ENCODE data around the gene SLC24A4. TPM values are rescaled to one million over a fixed set of nuclear protein-coding genes. Genes with fewer than 3 reads are reported as not detected.
A peak's percentile ranks its signal among the peaks of the same experiment; 100 is the strongest.
"Not testable (repeated sequence)": the region's sequence is repeated elsewhere in the genome, so short reads cannot be mapped to it uniquely, and the experiment has no call there.

Gene SLC24A4
- total RNA-seq, 1 donor from 2014 or later = not detected

- TF ChIP-seq, protein P1, sequence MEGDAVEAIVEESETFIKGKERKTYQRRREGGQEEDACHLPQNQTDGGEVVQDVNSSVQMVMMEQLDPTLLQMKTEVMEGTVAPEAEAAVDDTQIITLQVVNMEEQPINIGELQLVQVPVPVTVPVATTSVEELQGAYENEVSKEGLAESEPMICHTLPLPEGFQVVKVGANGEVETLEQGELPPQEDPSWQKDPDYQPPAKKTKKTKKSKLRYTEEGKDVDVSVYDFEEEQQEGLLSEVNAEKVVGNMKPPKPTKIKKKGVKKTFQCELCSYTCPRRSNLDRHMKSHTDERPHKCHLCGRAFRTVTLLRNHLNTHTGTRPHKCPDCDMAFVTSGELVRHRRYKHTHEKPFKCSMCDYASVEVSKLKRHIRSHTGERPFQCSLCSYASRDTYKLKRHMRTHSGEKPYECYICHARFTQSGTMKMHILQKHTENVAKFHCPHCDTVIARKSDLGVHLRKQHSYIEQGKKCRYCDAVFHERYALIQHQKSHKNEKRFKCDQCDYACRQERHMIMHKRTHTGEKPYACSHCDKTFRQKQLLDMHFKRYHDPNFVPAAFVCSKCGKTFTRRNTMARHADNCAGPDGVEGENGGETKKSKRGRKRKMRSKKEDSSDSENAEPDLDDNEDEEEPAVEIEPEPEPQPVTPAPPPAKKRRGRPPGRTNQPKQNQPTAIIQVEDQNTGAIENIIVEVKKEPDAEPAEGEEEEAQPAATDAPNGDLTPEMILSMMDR (conservative IDR thresholded peaks at IDR 0.05; ENCODE audit: low read depth, low read length) = no peak
- no peak for DNase-seq (ENCODE audit: low read depth)
- H3K4me3 ChIP-seq (ENCODE audit: low read depth, low read length) = no peak overlapping the region
Measured at GRCh38 chr14:92532490-92533163, 209.7 kb downstream of the SLC24A4 start.

DNA sequence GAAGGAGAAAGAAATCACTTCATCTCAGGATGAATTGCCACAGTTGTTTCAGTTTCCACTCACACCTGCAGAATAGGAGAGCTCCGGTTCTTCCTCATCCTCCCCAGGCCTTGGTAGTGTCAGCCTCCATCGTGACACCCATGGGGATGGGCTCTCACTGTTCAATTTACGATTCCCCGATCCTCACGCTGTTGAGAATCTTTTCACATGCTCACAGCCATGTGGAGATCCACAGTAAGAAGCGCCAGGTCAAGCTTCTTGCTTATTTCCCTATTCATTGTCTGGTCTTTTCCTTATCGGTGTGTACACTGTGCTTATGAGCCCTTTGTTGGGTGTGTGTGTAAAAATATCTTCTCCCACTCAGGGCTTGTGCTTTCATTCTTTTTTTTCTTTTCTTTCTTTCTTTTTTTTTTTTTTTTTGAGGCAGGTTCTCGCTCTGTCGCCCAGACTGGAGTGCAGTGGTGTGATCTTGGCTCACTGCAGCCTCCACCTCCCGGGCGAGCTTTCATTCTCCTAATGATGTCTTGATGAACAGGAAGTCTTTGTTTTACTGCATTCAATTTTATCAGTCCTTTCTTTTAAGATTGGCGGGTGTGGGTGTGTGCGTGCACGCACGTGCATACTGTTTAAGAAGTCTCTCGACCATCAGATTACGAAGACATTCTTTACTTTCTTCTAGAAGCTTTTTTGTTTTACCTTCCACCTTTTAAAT lies 212.1 kb downstream of the SLC24A4 start:
- H3K4me3 ChIP-seq (ENCODE audit: low read depth, low read length) = no peak overlapping the region
- no peak for DNase-seq (ENCODE audit: low read depth)
- TF ChIP-seq, protein P1 (conservative IDR thresholded peaks at IDR 0.05; ENCODE audit: low read depth, low read length) = no peak

DNA sequence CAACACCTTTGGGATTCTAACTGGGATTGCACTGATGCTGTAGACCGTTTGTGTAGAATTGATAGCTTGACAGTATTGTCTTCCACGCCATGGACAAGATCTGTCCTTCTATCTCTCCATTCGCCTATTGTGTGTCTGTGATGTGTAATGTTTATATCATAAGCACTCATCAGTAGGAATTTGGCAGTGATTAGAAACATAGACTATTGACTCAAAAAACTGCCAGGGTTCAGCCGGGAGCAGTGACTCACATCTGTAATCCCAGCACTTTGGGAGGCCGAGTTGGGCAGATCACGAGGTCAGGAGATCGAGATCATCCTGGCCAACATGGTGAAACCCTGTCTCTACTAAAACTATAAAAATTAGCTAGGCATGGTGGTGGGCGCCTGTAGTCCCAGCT lies 213.3 kb downstream of the SLC24A4 start:
- not testable (repeated sequence) for DNase-seq (ENCODE audit: low read depth); H3K4me3 ChIP-seq (ENCODE audit: low read depth, low read length)

DNA sequence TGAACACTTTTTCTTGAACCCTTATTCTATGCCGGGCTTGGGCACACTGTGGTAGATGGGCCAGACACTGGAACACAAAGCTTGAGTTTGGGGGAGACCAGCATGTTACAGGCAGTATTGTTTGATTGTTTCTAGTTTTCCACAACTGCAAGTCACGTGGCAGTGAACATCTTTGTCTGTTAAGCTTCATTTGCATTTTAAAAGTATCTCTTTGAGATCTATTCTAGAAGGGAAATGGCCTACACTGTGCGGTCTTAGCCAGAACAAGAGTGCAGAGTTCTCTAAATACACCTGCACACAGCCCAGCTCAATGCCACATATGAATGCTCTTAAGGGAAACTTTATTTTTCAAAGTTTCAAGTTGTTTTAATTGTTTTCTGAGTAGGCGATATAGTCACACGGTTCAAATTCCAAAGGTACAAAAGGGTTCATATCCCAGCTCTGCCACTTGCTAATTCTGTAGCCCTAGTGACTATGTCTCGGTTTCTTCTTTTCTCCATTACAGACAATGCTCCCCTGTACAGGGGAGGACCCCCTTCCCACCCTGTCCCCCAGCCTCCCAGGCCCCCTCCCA lies 215.5 kb downstream of the SLC24A4 start:
- H3K4me3 ChIP-seq (ENCODE audit: low read depth, low read length) = no peak overlapping the region
- TF ChIP-seq, protein P1 (conservative IDR thresholded peaks at IDR 0.05; ENCODE audit: low read depth, low read length) = no peak
- DNase-seq (ENCODE audit: low read depth) = no peak

- TF ChIP-seq, protein P1 (conservative IDR thresholded peaks at IDR 0.05; ENCODE audit: low read depth, low read length) = no peak
- DNase-seq (ENCODE audit: low read depth) = no peak
Measured at GRCh38 chr14:92539419-92539818, 216.5 kb downstream of the SLC24A4 start.

DNA sequence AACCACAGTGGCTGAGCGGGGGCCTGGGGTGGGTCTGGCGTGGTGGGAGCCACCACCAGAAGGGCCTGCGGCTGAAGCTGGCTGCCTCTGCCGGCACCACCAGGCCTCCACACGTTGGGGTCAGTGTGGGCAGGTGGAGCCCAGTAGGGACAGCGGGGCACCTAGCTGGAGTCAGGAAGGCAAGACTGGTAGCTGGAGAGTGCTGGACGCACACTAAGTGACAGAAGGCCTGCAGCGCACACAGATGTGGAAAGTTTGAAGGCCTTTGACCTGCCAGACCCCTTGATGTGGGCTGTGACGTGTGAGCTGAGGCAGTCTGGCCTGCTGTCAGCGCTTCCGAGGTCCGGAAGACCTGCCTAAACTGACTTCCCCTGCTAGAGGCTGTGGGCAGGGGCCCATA lies 216.9 kb downstream of the SLC24A4 start:
- no peak for DNase-seq (ENCODE audit: low read depth)
- no peak overlapping the region for H3K4me3 ChIP-seq (ENCODE audit: low read depth, low read length)
- TF ChIP-seq, protein P1 (conservative IDR thresholded peaks at IDR 0.05; ENCODE audit: low read depth, low read length) = no peak

More at GRCh38 chr14:92539419-92539818, 216.5 kb downstream of the SLC24A4 start:
- no peak overlapping the region for H3K4me3 ChIP-seq (ENCODE audit: low read depth, low read length)

DNA sequence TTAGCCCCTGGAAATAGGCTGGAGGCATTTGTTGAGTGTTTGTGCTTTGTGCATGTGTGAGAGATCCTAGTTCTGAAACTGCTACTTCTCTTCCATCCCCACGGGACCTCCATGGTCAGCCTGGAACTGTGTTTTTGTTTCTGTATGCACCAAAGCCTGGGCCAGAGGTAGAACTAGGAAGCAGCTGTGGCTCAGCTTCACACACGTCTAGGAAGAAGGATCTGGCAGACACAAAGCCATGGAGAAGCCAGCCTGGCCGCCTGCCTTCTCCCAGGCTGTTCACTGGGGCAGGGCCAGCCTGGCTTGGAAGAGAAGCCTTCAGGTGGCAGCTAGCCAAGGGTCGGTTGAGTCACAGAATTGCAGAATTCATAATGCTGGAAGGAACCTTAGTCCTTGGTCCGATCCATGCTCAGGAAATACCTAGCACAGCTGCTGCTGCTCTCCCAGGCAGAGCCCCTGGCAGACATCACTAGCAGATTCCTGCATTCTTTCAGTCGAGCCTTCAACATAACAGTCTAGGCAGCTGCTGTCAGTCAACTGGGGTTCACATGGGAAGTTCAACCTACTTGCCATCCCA lies 217.6 kb downstream of the SLC24A4 start:
- TF ChIP-seq, protein P1 (conservative IDR thresholded peaks at IDR 0.05; ENCODE audit: low read depth, low read length) = no peak

More for the DNA sequence above, 217.6 kb downstream of the SLC24A4 start:
- peak; percentile 93 for DNase-seq (ENCODE audit: low read depth)
- no peak overlapping the region for H3K4me3 ChIP-seq (ENCODE audit: low read depth, low read length)

All from epithelial cell of proximal tubule (primary cell).